ENCODE data around the gene INAFM2.

GRCh38 chr15:40296561-40297230, 26.8 kb upstream of the INAFM2 start:
- no peak for TF ChIP-seq POLR2A (IDR thresholded peaks at IDR 0.05; ENCODE audit: low read depth, low read length)
- no peak for TF ChIP-seq POLR2AphosphoS5 (IDR thresholded peaks at IDR 0.05; ENCODE audit: low read depth, low read length)
- no peak for TF ChIP-seq TAF1 (IDR thresholded peaks at IDR 0.05; ENCODE audit: borderline replicate concordance, low read depth, low read length)
